Suppressor macrophage (primary cell): ENCODE results near the gene CHD9.

ENCODE experiments used
- DNase-seq, 4 experiments: peaks; one replicate each; pipeline ENCODE4 v3.0.0-alpha.2; 2020 to 2022

The CHD9 gene

GRCh38 chr16:53098526-53099317 lies 43.9 kb downstream of the CHD9 start:
- peak; percentile 94 to 98 (median 96) for DNase-seq

GRCh38 chr16:53099318-53100130 lies 44.7 kb downstream of the CHD9 start:
- peak; percentile 81 to 92 (median 92) for DNase-seq

GRCh38 chr16:53100131-53100748 lies 45.4 kb downstream of the CHD9 start:
- no peak for DNase-seq

- no peak for DNase-seq
These were observed 46.1 kb downstream of the CHD9 start for GRCh38 chr16:53100889-53101288.

GRCh38 chr16:53103811-53104210 lies 49.0 kb downstream of the CHD9 start:
- DNase-seq, result no peak

- no peak for DNase-seq
These were observed 50.8 kb downstream of the CHD9 start for GRCh38 chr16:53105565-53105964.

- no peak for DNase-seq
These were observed 56.4 kb downstream of the CHD9 start for GRCh38 chr16:53111078-53111791.

- no peak for DNase-seq
These were observed 57.2 kb downstream of the CHD9 start for GRCh38 chr16:53112015-53112414.

GRCh38 chr16:53115047-53115446 lies 60.3 kb downstream of the CHD9 start:
- no peak for DNase-seq

- DNase-seq, result no peak
These were observed 61.0 kb downstream of the CHD9 start for GRCh38 chr16:53115773-53116172.

GRCh38 chr16:53121043-53121620 lies 66.3 kb downstream of the CHD9 start:
- no peak for DNase-seq

- DNase-seq, result peak in 1 of 4 experiments; percentile 20
These were observed 66.9 kb downstream of the CHD9 start for GRCh38 chr16:53121661-53122060.

- DNase-seq, result no peak
These were observed 69.0 kb downstream of the CHD9 start for GRCh38 chr16:53123747-53124146.

- DNase-seq, result no peak
These were observed 71.6 kb downstream of the CHD9 start for GRCh38 chr16:53126390-53126789.

GRCh38 chr16:53129281-53130158 lies 74.7 kb downstream of the CHD9 start:
- peak in 1 of 4 experiments; percentile 19 for DNase-seq

- DNase-seq, result peak; percentile 97 to 99 (median 98)
These were observed 75.6 kb downstream of the CHD9 start for GRCh38 chr16:53130159-53131049.

- no peak for DNase-seq
These were observed 76.2 kb downstream of the CHD9 start for GRCh38 chr16:53131050-53131362.

- peak; percentile 66 to 87 (median 82) for DNase-seq
These were observed 76.7 kb downstream of the CHD9 start for GRCh38 chr16:53131363-53132071.

- peak in 1 of 4 experiments; percentile 17 for DNase-seq
These were observed 77.6 kb downstream of the CHD9 start for GRCh38 chr16:53132406-53132805.

GRCh38 chr16:53135329-53135728 lies 80.5 kb downstream of the CHD9 start:
- DNase-seq, result no peak
